ENCODE measurements around the gene EFCAB6. TPM values are rescaled to one million over a fixed set of nuclear protein-coding genes. Genes with fewer than 3 reads are reported as not detected.

The EFCAB6 gene
- total and polyA plus RNA-seq, 10 of the 15 experiments (the other 5 are each of a cell fraction or from before 2014, with no cell fraction given), result 0.05 to 0.42 (median 0.19) TPM

- Histone ChIP-seq H3K4me2 (ENCODE audit: control insufficient read depth, insufficient read depth) (no peak overlapping the region), H3K9ac (ENCODE audit: control insufficient read depth, insufficient read depth, low read length) (no peak overlapping the region), H3K79me2 (ENCODE audit: control insufficient read depth, insufficient read depth, low read length) (no peaks in the 10 kb centered on the region), H2AFZ (ENCODE audit: control insufficient read depth, low read depth, low read length) (no peak overlapping the region), H4K20me1 (ENCODE audit: control insufficient read depth, insufficient read depth) (no peaks in the 10 kb centered on the region), H3K27ac (ENCODE audit: control insufficient read depth, insufficient read depth) (no peak overlapping the region), H3K4me3 (no peak overlapping the region), H3K9me3 (replicated peaks; ENCODE audit: control insufficient read depth, insufficient read depth, low read length) (no peaks in the 10 kb centered on the region), H3K4me1 (ENCODE audit: control insufficient read depth, insufficient read depth, low read length) (no peaks in the 10 kb centered on the region), H3K27me3 (replicated peaks in 1 of 2; ENCODE audit: control insufficient read depth in 2 of 2, insufficient read depth in 2 of 2, low read length in 1 of 2) (no peaks in the 10 kb centered on the region), H3K36me3 (ENCODE audit: control insufficient read depth in 2 of 2, insufficient read depth in 2 of 2, low read length in 1 of 2) (no peaks in the 10 kb centered on the region)
- peak; percentile 80 for ATAC-seq
- BruUV-seq (replicated peaks), result no TSS peak
- ChIA-PET CTCF (interaction anchor here (1.3 to 2.3 kb wide), 3 partner anchors 16 to 76 kb away, joined by 3 to 12 read pairs (median 7); no protein-coding TSS in a partner anchor), POLR2A (interaction anchor here (1.2 kb wide), 1 partner anchor 45 kb away, joined by 3 read pairs; no protein-coding TSS in a partner anchor), SMC1A (ENCODE audit: uncharacterized antibody, unreplicated experiment) (interaction anchor here (0.9 to 2.2 kb wide), 7 partner anchors 15 to 75 kb away, joined by 3 to 9 read pairs (median 5); no protein-coding TSS in a partner anchor), RAD21 (ENCODE audit: unreplicated experiment) (interaction anchor here (1.1 to 2.3 kb wide), 3 partner anchors 27 to 51 kb away, joined by 3 to 10 read pairs (median 6); no protein-coding TSS in a partner anchor)
- in situ Hi-C loops (cut with MboI) (no loop called here), intact Hi-C loops (cut with micrococcal nuclease; ENCODE audit: unreplicated experiment) (loop anchor here (5.0 kb wide), 1 partner anchor 77 kb away; no protein-coding TSS in a partner anchor)
- FAIRE-seq, result no peak
- 4% methylated on average over 3 of the region's 3 CpGs for WGBS (ENCODE audit: insufficient coverage, insufficient replicate concordance, low lambda C conversion rate, missing lambda C conversion rate)
- peak; percentile 32 for DNase-seq (ENCODE audit: low read depth, low spot score)
- TF ChIP-seq CEBPZ (IDR thresholded peaks at IDR 0.05; ENCODE audit: low read depth, low read length) (no peak), EED (IDR thresholded peaks at IDR 0.05; ENCODE audit: low read depth) (no peak), TBL1XR1 (IDR thresholded peaks at IDR 0.05; ENCODE audit: low read depth, low read length) (no peak), SMC3 (IDR thresholded peaks at IDR 0.05; ENCODE audit: borderline replicate concordance, low read length) (no peak), DPF2 (IDR thresholded peaks at IDR 0.05) (no peak), IKZF1 (conservative IDR thresholded peaks at IDR 0.05) (peak; percentile 22; the same call in 1 of the 2 replicates), SMARCA5 (IDR thresholded peaks at IDR 0.05) (no peak), MTA2 (IDR thresholded peaks at IDR 0.05; ENCODE audit: low read depth) (peak; percentile 74), EP300 (IDR thresholded peaks at IDR 0.05; ENCODE audit: borderline replicate concordance in 1 of 2, control insufficient read depth in 1 of 2, low read depth in 2 of 2, low read length in 2 of 2) (0 out of 4 replicates have a peak, but pooled peaks of 1 of the 2 experiments have one; percentile 37), ZBTB33 (IDR thresholded peaks at IDR 0.05) (no peak), ZNF24 (IDR thresholded peaks at IDR 0.05) (no peak), PBX3 (IDR thresholded peaks at IDR 0.05; ENCODE audit: insufficient replicate concordance, low read depth, low read length) (peak; percentile 21), NKRF (conservative IDR thresholded peaks at IDR 0.05) (no peak), KDM1A (IDR thresholded peaks at IDR 0.05; ENCODE audit: borderline replicate concordance) (no peak), YY1 (IDR thresholded peaks at IDR 0.05; ENCODE audit: low read depth, low read length) (no peak), PAX8 (IDR thresholded peaks at IDR 0.05) (no peak), CREB1 (IDR thresholded peaks at IDR 0.05; ENCODE audit: low read depth) (no peak)
Measured at GRCh38 chr22:43750751-43751150, 61.4 kb downstream of the EFCAB6 start.

Measured in GM12878 (cell line).